ENCODE results near the gene XYLT1.

- TF ChIP-seq, protein P1, sequence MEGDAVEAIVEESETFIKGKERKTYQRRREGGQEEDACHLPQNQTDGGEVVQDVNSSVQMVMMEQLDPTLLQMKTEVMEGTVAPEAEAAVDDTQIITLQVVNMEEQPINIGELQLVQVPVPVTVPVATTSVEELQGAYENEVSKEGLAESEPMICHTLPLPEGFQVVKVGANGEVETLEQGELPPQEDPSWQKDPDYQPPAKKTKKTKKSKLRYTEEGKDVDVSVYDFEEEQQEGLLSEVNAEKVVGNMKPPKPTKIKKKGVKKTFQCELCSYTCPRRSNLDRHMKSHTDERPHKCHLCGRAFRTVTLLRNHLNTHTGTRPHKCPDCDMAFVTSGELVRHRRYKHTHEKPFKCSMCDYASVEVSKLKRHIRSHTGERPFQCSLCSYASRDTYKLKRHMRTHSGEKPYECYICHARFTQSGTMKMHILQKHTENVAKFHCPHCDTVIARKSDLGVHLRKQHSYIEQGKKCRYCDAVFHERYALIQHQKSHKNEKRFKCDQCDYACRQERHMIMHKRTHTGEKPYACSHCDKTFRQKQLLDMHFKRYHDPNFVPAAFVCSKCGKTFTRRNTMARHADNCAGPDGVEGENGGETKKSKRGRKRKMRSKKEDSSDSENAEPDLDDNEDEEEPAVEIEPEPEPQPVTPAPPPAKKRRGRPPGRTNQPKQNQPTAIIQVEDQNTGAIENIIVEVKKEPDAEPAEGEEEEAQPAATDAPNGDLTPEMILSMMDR (IDR thresholded peaks at IDR 0.05): no peak
- no peak for TF ChIP-seq POLR2A (IDR thresholded peaks at IDR 0.05)
Observed at GRCh38 chr16:17374668-17375255, 96.0 kb downstream of the XYLT1 start.
